Activated effector memory CD4-positive, alpha-beta T cell treated with anti-CD3 and anti-CD28 coated beads, Interleukin-2, amount 50 U/mL, for 16 hours (primary cell): ENCODE data around the gene TRUB2.
"Not testable (repeated sequence)": the region's sequence is repeated elsewhere in the genome, so short reads cannot be mapped to it uniquely, and the experiment has no call there.

Experiments
- DNase-seq: peaks from one replicate; pipeline ENCODE4 v3.0.0-alpha.2; 2020

Gene TRUB2

DNA sequence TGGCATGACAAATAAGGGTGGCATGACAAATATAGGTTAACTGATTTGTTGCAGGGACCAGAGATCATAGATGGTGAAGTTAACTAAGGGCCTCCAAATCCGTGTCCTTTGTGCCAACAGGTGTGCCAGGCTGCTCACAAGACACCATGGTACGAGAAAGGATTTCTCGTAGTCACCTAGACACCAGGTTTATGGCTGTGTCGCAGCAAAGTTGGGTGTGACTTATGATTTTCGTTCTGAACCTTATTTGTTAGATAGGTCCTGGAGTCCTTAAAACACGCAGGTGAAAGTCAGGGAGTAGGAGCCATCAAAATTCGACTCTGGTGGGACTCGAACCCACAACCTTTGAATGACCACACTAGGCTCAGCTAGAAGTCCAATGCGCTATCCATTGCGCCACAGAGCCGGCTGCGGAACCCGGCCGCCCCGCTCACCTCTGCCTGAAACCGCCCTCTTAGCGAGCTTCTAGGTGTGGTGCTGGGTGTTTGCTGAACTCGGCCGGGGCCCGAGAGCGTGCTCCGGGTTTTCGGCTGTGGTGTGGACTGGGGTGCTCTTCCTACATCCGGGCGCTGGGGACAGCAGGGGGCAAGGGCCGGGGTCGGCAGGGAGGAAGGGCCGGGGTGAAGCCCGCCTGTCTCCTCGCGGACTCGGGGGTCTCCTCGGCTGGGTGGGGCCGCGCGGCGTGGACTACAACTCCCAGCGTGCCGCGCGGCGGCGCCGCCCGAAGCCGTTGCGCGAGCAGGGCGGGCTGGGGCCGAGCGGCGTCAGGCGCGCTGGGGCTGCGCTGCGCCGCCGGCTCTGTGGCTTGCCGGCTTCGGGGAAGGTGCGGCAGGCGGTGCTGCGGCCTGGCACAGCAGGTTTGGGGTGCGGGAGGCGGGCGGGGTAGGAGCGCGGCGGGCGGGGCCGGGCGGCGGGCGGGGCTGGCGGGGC is 17.8 kb upstream of the TRUB2 start, which contains the start of gene SLC27A4:
SLC27A4 (plus strand) TSS at position 767 of the 930 bp plus-strand sequence. CDS start 2,606 bp downstream, outside the sequence.
- DNase-seq: peak; percentile 94

DNA sequence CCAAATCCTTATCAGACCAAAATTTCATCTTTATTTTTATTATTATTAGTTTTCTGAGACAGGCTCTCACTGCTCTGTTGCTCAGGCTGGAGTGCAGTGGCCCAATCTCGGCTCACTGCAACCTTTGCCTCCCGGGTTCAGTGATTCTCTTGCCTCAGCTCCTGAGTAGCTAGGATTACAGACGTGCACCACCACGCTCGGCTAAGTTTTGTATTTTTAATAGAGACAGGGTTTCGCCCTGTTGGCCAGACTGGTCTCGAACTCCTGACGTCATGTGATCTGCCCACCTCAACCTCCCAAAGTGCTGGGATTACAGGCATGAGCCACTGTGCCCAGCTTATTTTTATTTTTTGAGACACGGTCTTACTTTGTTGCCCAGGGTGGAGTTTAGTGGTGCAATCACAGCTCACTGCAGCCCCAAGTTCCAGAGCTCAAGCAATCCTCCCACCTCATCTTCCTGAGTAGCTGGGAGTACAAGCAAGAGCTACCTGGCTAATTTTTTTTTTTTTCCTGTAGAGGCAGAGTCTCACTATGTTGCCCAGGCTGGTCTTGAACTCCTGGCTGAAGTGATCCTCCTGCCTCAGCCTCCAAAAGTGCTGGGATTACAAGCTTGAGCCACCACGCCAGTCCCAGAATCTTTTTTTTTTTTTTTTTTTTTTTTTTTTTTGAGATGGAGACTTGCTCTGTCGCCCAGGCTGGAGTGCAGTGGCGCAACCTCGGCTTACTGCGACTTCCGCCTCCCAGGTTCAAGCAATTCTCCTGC is 16.8 kb upstream of the TRUB2 start:
- DNase-seq: not testable (repeated sequence)

DNA sequence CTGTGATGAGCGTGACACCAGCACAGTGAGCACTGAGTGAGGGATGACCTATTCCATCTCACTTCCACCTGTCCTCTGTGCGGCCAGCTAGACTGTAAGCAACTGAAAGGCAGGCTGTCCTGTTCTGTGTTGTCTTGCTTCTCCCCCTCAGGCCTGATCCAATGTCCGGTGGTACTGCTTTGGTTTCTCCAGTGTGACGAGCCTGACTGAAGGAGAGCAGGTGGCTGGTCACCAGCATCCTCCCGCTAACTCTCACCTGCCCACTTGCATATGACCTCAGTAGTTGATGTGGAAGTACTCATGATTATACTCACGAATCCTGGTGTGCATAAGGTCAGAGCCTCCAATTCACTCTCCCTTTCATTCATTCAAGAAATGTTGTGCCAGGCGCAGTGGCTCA is 15.7 kb upstream of the TRUB2 start:
- DNase-seq: no peak

DNA sequence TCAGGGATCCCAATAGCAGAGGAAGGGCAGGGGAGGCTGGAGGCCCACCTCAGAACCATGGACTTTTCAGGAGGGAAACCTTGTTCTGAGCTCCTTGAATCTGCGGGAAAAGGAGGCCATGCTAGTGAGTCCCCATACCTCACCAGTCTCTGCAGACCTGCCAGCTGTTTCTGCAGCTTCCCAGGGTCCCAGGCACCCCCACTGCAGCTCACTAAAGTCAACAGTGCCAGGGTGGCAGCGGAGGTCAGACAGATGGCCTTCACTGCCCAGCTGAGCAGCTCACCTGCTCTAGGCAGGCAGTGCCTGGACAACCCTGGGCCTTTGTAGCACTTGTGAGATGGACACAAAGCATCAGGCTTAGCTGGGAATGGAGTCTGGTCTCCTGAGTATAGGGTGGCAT is 13.7 kb upstream of the TRUB2 start:
- DNase-seq: no peak

DNA sequence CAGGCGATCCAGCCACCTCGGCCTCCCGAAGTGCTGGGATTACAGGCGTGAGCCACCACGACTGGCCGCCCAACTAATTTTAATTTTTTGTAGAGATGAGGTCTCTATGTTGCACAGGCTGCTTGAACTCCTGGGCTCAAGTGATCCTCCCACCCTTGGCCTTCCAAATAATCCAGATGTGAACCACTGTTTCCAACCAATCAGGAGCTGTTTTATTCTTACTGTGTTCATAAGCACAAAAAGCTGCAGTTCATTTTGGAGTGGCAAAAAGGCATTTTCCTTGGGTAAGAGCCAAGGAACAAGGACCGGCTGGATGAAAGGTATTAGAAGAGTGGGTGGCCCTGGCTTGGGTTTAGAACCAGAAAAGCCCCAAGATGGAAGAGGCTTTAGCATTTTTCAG is 12.9 kb upstream of the TRUB2 start:
- no peak for DNase-seq

DNA sequence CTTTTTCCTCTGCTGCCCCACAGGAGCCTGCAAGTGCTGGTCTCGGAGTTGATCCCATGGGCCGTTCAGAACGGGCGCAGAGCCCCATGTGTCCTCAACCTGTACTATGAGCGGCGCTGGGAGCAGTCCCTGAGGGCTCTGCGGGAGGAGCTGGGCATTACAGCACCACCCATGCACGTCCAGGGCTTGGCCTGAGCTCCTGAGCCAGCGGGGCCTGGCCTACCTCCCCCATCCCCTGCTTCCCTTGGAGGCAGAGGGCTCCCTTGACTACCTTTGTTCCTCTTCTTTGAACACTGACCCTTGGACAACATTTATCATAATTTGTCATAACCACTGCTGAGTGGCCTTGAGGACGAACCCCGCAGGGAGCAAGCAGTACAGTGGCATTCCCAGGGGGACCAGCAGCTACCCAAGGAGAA is 11.2 kb upstream of the TRUB2 start:
- DNase-seq: no peak

DNA sequence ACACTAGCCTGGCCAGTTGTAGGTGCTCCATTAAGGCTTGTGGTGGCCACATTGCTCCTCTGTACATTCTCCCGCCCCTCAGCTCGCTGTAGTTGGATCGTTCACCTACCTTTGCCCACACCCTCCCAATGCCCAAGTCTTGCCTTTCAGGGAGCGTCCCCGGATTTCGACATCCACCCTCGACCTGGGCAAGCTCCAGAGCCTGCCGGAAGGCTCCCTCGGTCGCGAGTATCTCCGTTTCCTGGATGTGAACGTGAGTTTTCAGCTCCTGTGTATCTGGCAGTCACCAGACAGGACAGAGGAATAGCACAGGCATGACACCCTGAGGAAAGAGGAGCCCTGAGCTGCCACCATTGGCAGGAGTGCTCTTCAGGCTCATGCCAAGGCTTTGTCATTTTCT is 3.4 kb upstream of the TRUB2 start:
- DNase-seq: no peak

DNA sequence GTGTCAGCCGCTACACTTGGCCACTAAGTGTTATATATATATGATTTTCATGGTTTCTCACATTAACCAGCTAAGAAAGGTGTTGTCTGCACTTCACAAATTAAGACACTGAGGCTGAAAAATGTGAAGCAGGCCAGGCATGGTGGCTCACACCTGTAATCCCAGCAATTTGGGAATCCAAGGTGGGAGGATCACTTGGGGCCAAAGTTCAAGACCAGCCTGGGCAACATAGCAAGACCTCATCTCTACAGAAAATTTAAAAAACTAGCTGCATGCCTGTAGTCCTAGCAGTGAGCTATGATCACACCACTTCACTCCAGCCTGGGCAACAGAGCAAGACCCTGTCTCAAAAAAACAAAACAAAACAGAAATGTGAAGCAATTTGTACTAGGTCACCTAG is 2.2 kb upstream of the TRUB2 start:
- no peak for DNase-seq

DNA sequence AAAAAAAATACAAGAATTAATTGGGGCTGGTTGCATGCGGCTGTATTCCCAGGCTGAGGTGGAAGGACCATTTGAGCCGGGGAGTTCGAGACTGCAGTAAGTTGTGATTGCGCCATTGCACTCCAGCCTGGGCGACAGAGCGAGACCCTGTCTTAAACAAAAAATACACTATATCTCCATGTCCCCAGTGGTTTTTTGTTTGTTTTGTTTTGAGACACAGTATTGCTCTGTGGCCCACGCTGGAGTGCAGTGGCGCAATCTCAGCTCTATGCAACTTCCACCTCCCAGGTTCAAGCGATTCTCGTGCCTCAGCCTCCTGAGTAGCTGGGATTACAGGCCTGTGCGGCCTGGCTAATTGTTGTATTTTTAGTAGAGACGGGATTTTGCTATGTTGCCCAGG is 1.5 kb upstream of the TRUB2 start:
- DNase-seq: no peak

DNA sequence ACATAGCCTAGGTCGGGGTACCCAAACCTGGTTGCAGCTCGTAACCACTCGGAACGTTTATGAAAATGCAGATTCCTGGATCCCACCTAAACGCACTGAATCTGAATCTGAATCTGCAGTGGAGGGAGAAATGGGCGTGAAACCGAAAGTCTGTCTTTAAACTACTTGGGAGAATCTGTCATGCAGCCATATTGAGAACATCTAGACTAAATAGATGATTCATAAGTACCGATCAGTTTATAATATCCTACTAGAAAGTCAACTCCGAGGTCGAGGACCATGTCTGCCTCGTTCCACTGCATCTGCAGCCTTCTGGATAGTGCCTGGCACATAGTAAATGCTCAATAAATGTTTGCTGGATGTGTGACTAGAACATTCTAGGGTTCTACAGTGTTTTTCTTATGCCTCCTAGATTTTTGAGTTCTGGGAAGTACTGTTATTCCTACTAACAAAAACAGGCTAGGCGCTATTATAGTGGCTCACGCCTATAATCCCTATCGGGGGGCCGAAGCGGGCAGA is 1.0 kb upstream of the TRUB2 start:
- DNase-seq: no peak

DNA sequence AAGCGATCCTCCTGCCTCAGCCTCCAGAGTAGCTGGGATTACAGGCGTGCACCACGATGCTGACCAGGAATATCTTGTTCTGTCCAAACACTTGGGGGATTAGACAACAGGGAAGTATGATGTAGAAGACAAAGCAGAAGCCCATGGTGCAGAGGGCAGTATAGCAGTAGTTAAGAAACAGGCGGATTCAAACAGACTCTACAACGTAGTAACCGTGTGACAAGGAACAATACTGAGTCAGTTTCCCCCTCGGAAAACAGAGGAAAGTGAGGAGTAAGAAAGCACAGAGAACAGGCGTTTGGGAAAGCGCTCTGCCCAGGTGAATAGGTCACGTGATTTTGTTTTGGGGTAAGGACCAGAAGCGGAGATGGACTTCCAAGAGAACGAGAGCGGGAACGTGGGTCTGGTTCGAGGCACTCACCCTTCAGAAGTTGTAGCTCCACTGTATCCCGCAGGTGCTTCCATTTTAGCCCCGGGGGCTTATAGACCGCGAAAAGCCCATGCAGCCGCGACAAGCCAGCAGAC is 306 bp downstream of the TRUB2 start:
- DNase-seq: no peak

DNA sequence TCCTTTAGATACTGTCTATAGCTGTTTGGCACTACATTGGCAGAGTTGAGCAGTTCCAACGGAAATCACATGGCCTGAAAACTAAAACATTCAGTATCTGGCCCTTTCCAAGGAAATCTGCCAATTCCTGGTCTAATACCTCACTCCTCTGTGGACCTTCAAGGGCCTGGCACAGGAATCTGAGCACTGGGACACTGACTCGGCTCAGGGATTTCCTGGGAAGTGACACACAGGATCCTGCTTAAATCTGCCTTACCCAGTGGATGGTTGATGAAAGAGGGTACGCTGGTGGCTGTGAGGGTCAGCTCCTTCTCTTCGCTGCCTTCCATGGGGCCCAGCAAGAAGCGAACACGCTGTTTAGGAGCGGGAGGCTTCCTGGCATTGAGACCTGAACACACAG is 904 bp downstream of the TRUB2 start:
- no peak for DNase-seq

DNA sequence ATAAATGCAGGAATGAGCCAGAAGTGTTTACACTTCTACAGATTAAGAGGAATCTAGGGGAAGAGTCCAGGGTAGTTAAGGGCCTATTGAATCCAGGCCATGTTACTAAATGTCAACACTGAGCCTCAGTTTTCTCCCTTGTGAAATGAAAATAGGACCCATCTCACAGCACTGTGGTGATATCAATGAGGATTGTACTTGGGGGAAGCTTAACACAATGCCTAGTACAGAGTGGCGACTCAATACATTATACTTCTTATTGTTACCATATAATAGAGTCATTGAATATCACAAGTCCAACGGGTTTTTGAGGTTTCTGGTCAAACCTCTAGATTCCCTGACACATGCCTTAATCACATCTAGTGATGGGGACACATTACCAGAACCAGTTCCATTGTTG is 4.6 kb downstream of the TRUB2 start:
- DNase-seq: no peak

DNA sequence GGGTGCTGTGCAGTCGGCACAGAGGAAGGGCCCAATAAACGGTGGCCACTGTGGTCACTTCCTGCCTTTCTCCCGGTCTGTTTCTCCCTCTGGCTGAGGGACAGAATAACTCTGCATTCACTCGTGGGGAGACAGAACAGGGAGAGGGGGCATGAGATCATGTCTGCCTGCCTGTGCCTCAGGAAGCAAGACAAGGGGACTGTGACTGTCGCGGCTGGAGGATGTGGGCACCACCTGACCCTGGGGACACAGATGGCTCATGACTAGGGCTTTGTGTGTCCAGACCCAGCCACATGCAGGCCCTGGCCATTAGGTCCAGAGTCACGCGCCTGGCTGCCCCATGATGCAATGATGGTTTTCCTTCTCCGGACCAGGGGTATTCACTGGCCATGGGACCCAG is 5.8 kb downstream of the TRUB2 start:
- no peak for DNase-seq

DNA sequence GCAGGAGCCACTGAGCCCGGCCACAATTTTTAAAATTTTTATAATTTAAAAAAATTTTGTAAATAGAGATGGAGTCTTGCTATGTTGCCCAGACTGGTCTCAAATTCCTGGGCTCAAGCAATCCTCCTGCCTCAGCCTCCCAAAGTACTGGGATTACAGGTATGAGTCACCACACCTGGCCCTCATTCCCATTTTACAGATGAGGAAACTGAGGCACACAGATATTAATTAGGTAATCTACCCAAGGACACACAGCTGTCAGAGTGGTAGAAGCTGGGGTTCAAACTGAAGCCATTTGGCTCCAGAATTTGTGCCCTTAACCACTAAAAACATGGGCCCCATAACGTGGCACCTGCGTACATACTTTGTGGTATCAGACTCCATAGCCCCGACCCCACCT is 7.5 kb downstream of the TRUB2 start:
- DNase-seq: no peak

DNA sequence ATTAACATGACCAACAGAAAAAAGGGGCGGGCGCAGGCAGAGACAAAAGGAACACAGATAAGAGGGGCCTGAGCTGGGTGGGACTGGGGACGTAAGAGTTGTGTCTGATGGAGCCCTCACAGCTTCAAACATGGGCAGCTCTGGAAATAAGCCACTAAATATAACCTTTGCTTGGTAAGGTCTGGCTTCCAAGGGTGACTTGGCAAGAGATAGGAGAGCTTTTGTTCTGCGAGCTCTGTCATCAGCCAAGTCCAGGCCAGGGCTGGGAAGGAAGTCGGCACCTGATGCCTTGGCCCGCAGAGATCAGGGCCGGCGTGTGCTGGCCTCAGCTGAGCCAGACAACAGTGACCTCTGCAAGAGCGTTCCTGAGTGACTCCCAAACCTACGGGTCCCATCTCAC is 11.8 kb downstream of the TRUB2 start:
- no peak for DNase-seq

DNA sequence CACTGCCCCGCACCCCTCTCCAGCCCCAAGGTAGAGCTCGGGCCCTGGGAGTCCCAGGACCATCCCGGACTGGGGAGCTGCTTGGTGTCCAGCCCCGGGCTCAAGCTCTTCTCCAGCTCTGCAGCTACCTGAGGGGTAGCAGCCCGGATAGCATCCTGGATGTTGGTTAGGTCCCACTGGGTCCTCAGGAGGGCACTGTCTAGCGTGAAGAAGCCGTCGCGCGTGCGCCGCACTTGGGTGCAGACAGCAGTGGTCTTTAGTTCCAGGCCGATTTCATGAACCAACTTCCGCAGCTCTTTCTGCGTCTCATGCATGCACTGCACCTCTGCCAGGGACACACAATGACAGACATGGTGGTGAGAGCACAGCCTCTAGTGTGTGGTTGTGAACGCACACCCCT is 12.7 kb downstream of the TRUB2 start:
- DNase-seq: no peak

DNA sequence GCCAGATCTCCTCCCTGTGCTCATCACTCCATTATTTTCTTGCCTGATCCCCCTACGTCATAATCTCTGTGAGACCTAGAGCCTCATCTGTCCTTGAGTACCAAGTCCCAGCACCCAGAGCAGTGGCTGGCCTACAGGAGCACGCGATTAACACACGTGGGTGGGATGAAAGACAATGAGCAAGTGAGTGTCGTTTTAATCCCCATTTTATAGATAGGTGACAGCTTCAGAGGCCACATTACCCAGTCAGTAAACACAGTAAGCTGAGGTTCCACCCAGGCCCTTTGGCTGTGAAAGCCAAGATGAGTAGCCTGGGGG is 17.3 kb downstream of the TRUB2 start:
- no peak for DNase-seq

DNA sequence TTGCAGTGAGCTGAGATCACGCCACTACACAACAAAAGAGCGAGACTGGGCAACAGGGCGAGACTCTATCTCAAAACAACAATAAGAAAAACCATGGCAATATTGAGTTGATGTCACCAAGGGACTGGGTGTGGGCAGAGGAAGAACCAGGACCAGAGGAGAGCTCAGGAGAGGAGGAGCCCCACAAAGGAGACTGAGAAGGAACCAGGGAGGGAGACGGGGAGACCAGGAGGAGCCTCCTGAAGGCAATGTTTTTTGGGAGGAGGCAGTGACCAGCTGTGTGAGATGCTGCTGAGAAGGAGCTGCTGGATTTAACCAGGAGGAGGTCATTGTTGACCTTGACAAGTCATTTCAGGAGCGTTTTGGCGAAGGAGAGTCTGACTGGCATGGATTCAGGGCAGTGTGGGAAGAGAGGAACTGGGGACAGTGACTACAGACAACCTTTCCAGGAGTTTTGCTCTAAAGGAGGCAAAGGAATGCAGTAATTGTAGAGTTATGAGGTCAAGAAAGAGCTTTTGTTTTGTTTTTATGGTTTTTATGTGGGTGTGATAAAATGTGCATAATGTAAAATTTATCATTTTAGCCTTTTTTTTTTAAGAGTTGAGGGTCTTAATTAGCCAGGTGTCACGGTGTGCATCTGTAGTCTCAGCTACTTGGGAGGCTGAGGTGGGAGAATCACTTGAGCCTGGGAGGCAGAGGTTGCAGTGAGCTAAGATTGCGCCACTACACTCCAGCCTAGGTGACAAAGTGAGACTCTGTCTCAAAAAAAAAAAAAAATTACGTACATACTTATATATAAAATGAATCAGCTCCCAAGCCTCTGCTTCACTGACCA is 17.9 kb downstream of the TRUB2 start:
- DNase-seq: no peak

DNA sequence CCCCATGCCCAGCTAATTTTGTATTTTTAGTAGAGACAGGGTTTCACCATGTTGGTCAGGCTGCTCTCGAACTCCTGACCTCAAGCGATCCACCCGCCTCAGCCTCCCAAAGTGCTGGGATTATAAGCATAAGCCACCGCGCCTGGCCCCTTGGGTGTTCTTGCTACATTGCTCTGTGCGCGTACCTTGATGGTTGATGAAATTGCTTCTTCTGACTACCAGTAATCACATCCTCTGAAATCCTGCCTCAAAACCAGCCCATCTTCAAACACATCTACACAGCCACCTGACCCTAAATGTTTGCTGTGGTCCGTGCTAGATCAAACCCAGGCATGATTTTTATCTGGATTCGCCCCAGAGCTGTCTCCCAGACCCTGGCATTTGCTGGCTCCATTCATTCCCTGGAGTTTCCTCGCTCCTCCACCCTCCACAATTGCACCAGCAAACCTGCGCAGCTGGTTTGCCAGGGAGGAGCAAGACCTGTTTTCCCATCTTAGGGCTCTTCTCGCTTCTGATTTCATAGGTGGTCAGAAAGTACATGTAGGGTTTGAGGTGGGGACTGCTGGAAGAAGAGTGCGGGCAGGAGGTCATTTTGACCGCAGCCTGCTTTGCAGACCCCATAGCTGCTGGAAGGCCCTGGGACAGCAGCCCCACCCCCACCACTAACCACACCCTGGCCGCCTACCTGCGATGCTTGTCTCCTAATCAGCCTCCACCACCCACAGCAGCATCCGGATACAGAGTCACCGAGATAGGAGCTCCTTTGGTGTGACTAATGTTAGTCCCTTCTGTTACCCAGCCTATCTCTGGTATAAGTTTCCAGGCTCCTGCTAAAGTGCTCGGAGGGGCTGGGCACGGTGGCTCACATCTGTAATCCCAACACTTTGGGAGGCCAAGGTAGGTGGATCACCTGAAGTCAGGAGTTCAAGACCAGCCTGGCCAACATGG is 23.4 kb downstream of the TRUB2 start:
- no peak for DNase-seq

DNA sequence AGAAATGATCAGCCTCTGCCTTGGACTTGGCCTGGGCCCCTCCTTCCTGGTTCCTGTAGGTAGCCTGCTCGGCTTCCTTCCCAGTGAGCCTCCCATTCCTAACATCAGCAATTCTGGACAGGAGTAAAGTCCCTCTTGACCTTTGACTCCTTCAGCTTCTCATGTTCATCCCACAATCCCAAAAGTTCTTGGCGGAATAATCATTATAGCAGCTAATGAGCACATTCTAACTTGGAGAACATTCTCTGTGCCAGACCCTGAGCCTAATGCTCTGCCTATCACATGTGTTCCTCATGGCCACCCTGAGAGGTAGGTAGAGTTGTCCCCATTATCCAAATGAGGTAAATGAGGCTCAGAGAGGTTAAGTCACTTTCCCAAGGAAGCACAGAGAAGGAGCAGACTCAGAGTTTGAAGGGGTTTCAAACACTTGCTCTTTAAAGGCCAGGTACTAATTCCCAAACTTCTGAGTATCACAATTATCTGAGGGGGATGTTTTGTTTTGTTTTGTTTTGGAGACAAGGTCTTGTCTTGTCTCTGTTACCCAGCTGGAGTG is 24.9 kb downstream of the TRUB2 start:
- no peak for DNase-seq
